ENCODE data around the gene ATP11C. TPM values are rescaled to one million over a fixed set of nuclear protein-coding genes. Genes with fewer than 3 reads are reported as not detected.

The ATP11C gene
- total RNA-seq, 1 donor from 2014 or later = 30.6 TPM

DNA sequence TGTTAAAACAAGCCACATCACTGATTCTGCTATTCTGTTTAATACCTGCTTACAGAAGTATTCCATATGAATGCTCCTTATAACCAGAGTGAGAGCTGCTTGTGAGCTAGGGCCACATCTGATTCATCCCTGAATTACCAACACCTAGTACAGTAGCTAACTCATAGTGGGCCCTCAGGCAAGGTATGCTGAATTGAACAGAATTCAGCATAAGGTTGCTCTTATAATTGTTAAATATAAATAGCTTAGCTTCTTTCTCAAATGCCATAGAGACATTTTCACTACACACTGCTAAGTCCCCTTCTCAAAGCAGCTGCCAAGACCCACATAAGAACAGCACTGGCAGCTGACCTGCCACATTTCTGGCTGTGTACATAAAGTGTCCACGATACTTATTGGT, 197.9 kb downstream of the ATP11C start:
- no peak overlapping the region for H3K4me3 Mint-ChIP-seq
- no peaks in the 10 kb centered on the region for H3K4me1 Mint-ChIP-seq
- no peak for TF ChIP-seq CTCF (conservative IDR thresholded peaks at IDR 0.05)
- no peak for DNase-seq (ENCODE audit: low read depth, low spot score)
- no peak overlapping the region for H3K27ac Mint-ChIP-seq (ENCODE audit: unreplicated experiment)
- H3K9me3 Mint-ChIP-seq = peaks cover 4% of the 10 kb centered on the region
- H3K27me3 Mint-ChIP-seq (ENCODE audit: low read depth) = no peaks in the 10 kb centered on the region
- peaks cover 4% of the 10 kb centered on the region for H3K36me3 Mint-ChIP-seq (ENCODE audit: low read depth)

DNA sequence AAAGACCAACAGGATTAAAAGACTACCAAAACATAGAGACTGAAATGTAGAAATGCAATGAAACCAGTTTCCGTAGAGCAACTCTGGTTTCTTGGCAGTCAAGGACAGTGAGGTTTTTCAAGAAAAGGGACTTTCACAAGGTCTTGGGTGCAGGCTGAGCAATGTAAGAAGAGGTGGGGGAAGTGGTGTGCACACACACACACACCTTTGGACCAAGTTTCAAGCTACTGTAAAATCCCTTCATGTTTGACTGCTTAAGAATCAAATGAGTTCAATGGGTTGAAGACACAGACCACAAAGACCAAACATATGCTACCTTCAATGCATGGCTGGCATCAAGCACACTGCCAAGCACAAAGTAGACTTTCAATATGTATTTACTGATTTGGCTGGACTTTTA, 207.1 kb downstream of the ATP11C start:
- Mint-ChIP-seq H3K36me3 (ENCODE audit: low read depth) (peaks cover 10% of the 10 kb centered on the region), H3K27ac (ENCODE audit: unreplicated experiment) (no peak overlapping the region), H3K9me3 (peaks cover 3% of the 10 kb centered on the region), H3K4me1 (peaks cover 20% of the 10 kb centered on the region), H3K4me3 (no peak overlapping the region), H3K27me3 (ENCODE audit: low read depth) (no peaks in the 10 kb centered on the region)
- TF ChIP-seq CTCF (conservative IDR thresholded peaks at IDR 0.05) = no peak
- no peak for DNase-seq (ENCODE audit: low read depth, low spot score)

GRCh38 chrX:139724626-139725025, 208.2 kb downstream of the ATP11C start:
- DNase-seq (ENCODE audit: low read depth, low spot score) = no peak
- Mint-ChIP-seq H3K27ac (ENCODE audit: unreplicated experiment) (no peak overlapping the region), H3K9me3 (peaks cover 3% of the 10 kb centered on the region), H3K4me1 (peaks cover 28% of the 10 kb centered on the region), H3K4me3 (no peak overlapping the region), H3K36me3 (ENCODE audit: low read depth) (peaks cover 10% of the 10 kb centered on the region), H3K27me3 (ENCODE audit: low read depth) (no peaks in the 10 kb centered on the region)
- no peak for TF ChIP-seq CTCF (conservative IDR thresholded peaks at IDR 0.05)

GRCh38 chrX:139720979-139721378, 211.9 kb downstream of the ATP11C start:
- TF ChIP-seq CTCF (conservative IDR thresholded peaks at IDR 0.05) = no peak
- Mint-ChIP-seq H3K4me1 (peaks cover 27% of the 10 kb centered on the region), H3K4me3 (no peak overlapping the region), H3K27me3 (ENCODE audit: low read depth) (peaks cover 2% of the 10 kb centered on the region), H3K9me3 (peaks cover 5% of the 10 kb centered on the region), H3K36me3 (ENCODE audit: low read depth) (peaks cover 5% of the 10 kb centered on the region), H3K27ac (ENCODE audit: unreplicated experiment) (no peak overlapping the region)
- no peak for DNase-seq (ENCODE audit: low read depth, low spot score)

DNA sequence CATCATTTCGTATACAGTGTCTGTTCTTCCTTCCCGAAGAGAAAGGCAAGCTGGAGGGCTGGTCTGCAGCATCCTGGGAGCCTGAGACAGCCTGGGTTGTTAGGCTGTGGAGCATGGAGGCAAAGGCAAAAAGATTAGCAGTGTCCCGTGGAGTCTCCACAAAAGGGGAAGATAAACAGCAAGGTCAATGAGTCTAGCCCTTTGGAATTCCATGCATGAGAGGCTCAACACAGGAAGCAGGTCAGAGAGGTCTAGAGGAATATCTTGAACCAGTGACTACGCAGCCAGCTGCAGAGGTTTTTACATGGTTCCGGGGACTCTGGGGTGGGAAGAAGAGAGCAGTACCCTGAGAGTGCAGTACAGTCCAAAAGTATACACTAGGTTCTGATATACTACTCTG, 212.7 kb downstream of the ATP11C start:
- H3K9me3 Mint-ChIP-seq = peaks cover 5% of the 10 kb centered on the region
- peaks cover 4% of the 10 kb centered on the region for H3K36me3 Mint-ChIP-seq (ENCODE audit: low read depth)
- no peak overlapping the region for H3K4me3 Mint-ChIP-seq

More for the DNA sequence above, 212.7 kb downstream of the ATP11C start:
- Mint-ChIP-seq H3K27ac (ENCODE audit: unreplicated experiment) (no peak overlapping the region), H3K27me3 (ENCODE audit: low read depth) (peaks cover 2% of the 10 kb centered on the region), H3K4me1 (peaks cover 19% of the 10 kb centered on the region)
- no peak for DNase-seq (ENCODE audit: low read depth, low spot score)
- no peak for TF ChIP-seq CTCF (conservative IDR thresholded peaks at IDR 0.05)
